ENCODE data around the gene ERBB2. TPM values are rescaled to one million over a fixed set of nuclear protein-coding genes. Genes with fewer than 3 reads are reported as not detected.
A peak's percentile ranks its signal among the peaks of the same experiment; 100 is the strongest.

ERBB2 gene
- polyA plus RNA-seq, 4 donors, result 43.0 to 208 (median 69.7) TPM

DNA sequence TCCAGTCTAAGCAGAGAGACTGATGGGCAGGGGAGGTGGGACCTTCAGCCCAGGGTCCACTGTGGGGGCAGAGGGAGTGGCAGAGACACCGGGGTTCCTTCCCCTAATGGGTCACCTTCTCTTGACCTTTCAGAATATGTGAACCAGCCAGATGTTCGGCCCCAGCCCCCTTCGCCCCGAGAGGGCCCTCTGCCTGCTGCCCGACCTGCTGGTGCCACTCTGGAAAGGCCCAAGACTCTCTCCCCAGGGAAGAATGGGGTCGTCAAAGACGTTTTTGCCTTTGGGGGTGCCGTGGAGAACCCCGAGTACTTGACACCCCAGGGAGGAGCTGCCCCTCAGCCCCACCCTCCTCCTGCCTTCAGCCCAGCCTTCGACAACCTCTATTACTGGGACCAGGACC is 27.7 kb downstream of the ERBB2 start:
- Histone ChIP-seq H3K9me3 (ENCODE audit: control insufficient read depth in 2 of 2, insufficient read depth in 1 of 2, low read depth in 1 of 2, low read length in 1 of 2) (no peaks in the 10 kb centered on the region), H3K4me3 (ENCODE audit: low read depth in 1 of 3, low read length in 3 of 3) (no peak overlapping the region), H3K27ac (ENCODE audit: low read depth in 1 of 3, low read length in 2 of 3) (no peak overlapping the region), H3K36me3 (ENCODE audit: control insufficient read depth in 3 of 3, insufficient read depth in 2 of 3, low read depth in 1 of 3, low read length in 3 of 3) (peaks cover 7 to 72% (median 8%) of the 10 kb centered on the region in 3 donors), H3K27me3 (ENCODE audit: control insufficient read depth in 3 of 3, insufficient read depth in 3 of 3, low read length in 3 of 3) (no peaks in the 10 kb centered on the region), H3K4me1 (ENCODE audit: control insufficient read depth in 3 of 3, insufficient read depth in 2 of 3, low read depth in 1 of 3, low read length in 2 of 3) (peaks cover 0 to 9% (median 6%) of the 10 kb centered on the region in 3 donors)
- 62 to 72% (median 69%) methylated on average over 10 of the region's 10 CpGs for WGBS, 3 donors
- FAIRE-seq (no peak), DNase-seq (no peak)

DNA sequence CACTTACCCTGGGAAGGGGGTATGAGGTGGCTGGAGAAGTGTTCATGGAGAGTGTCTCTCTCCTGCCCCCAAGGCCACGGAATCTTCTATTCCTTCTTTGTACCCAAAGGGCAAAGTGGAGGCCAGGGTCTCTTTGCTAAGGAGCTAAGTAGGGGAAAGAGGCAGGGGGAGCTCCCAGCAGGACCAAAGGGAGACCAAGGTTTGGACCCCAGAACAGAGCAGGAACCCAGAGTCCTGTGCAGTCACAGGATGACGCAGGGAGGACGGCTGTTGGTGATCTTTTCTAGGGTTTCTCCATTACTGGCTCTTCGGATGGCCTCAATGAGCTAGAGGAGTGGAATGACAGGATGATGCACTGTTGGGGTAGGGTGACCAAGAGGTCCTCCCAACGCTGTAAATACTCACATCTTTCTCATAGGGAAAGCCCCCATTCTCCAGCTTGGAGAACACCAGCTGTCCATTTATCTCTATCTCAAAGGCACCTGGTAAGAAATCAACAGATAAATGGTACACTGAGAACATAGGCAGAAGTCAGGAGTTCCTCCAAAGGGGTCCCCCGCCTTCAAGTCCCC is 29.5 kb downstream of the ERBB2 start:
- H3K4me3 ChIP-seq (ENCODE audit: low read depth in 1 of 3, low read length in 3 of 3), result peak overlapping the region; percentile 63 to 86 (median 66)
- 51 to 65% (median 60%) methylated on average over 6 of the region's 6 CpGs for WGBS, 3 donors
- FAIRE-seq (no peak), DNase-seq (no peak)
- peak overlapping the region; percentile 75 to 95 (median 87) for H3K27ac ChIP-seq (ENCODE audit: low read depth in 1 of 3, low read length in 2 of 3)
- no peaks in the 10 kb centered on the region for H3K9me3 ChIP-seq (ENCODE audit: control insufficient read depth in 2 of 2, insufficient read depth in 1 of 2, low read depth in 1 of 2, low read length in 1 of 2)
- no peaks in the 10 kb centered on the region for H3K27me3 ChIP-seq (ENCODE audit: control insufficient read depth in 3 of 3, insufficient read depth in 3 of 3, low read length in 3 of 3)
- H3K36me3 ChIP-seq (ENCODE audit: control insufficient read depth in 3 of 3, insufficient read depth in 2 of 3, low read depth in 1 of 3, low read length in 3 of 3), result peaks cover 7 to 54% (median 8%) of the 10 kb centered on the region in 3 donors
- peaks cover 0 to 9% (median 6%) of the 10 kb centered on the region in 3 donors for H3K4me1 ChIP-seq (ENCODE audit: control insufficient read depth in 3 of 3, insufficient read depth in 2 of 3, low read depth in 1 of 3, low read length in 2 of 3)

DNA sequence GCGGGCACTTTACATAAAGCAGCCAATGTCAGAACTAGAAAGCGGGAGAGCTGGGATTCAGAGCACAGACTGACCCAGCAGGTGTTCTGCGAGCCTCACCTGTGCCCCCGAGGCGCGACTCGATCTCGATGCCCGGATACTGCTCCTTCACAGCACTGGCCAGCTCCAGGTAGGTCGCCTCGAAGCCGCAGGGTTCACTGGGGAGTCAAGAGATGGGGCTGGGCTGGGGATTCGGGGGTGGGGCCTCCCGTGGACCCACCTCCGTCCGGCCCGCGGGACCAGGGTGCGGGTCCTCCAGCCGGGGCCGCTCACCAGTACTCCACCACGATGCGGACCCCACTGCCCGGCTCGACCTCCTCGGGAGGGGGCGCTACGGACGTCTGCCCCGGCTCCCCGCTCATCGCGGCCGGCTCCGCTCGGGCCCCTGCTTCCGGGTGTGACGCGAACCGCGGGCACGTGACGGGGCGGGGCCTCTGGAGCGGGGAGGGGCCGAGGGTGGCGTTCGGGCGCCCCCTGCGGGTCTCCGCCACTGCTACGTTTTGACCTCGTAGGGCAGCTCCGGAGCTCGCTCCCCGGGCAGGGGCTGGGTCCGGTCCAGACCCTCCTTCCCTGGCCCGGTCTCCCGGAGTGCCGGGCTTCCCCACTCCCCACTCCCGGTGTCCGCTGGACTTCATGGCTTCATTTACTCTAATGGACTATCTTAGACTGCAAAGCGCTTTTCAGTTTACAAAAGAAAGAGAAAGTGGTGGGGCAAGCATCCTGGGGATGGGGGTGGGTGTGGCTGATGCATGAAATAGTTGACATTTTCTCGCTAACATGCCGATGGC is 30.4 kb downstream of the ERBB2 start, which contains the start of gene MIEN1:
TSS of gene MIEN1 (minus strand) at position 438 of the 827 bp plus-strand sequence. CDS start at position 401, 37 bp downstream.
- FAIRE-seq (no peak), DNase-seq (peak; percentile 88 to 95)
- H3K4me1 ChIP-seq (ENCODE audit: control insufficient read depth in 3 of 3, insufficient read depth in 2 of 3, low read depth in 1 of 3, low read length in 2 of 3), result peaks cover 0 to 9% (median 6%) of the 10 kb centered on the region in 3 donors
- peak within 1 kb of the TSS; percentile 75 to 95 (median 87) for H3K27ac ChIP-seq (ENCODE audit: low read depth in 1 of 3, low read length in 2 of 3)
- H3K9me3 ChIP-seq (ENCODE audit: control insufficient read depth in 2 of 2, insufficient read depth in 1 of 2, low read depth in 1 of 2, low read length in 1 of 2), result no peaks in the 10 kb centered on the region
- H3K27me3 ChIP-seq (ENCODE audit: control insufficient read depth in 3 of 3, insufficient read depth in 3 of 3, low read length in 3 of 3), result no peaks in the 10 kb centered on the region
- WGBS, 3 donors, result 0 to 1% (median 1%) methylated on average over 55 to 65 of the region's 65 CpGs
- peak within 1 kb of the TSS; percentile 63 to 86 (median 66) for H3K4me3 ChIP-seq (ENCODE audit: low read depth in 1 of 3, low read length in 3 of 3)
- peaks cover 6 to 44% (median 8%) of the 10 kb centered on the region in 3 donors for H3K36me3 ChIP-seq (ENCODE audit: control insufficient read depth in 3 of 3, insufficient read depth in 2 of 3, low read depth in 1 of 3, low read length in 3 of 3)

DNA sequence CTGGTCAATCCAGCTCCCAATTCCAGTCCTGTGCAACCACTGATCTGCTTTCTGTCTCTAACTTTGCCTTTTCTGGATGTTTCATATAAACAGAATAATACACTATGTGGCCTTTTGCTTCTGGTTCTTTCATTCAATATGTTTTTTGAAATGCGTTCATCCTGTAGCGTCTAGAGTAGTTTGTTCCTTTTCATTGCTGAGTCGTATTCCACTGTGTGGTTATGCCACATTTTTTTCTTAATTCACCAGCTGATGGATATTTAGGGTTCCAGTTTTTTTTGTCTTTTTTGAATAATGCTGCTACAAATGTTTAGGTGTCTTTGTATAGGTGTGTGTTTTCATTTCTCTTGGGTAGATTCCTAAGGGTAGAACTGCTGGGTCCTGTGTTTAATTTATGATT is 32.7 kb downstream of the ERBB2 start:
- peaks cover 0 to 23% (median 6%) of the 10 kb centered on the region in 3 donors for H3K4me1 ChIP-seq (ENCODE audit: control insufficient read depth in 3 of 3, insufficient read depth in 2 of 3, low read depth in 1 of 3, low read length in 2 of 3)
- 94 to 98% (median 94%) methylated on average over 3 of the region's 3 CpGs for whole genome bisulfite sequencing, 3 donors
- FAIRE-seq, result no peak
- H3K36me3 ChIP-seq (ENCODE audit: control insufficient read depth in 3 of 3, insufficient read depth in 2 of 3, low read depth in 1 of 3, low read length in 3 of 3), result peaks cover 0 to 22% (median 2%) of the 10 kb centered on the region in 3 donors
- H3K4me3 ChIP-seq (ENCODE audit: low read depth in 1 of 3, low read length in 3 of 3), result no peak overlapping the region
- no peak overlapping the region for H3K27ac ChIP-seq (ENCODE audit: low read depth in 1 of 3, low read length in 2 of 3)
- DNase-seq, result no peak
- H3K27me3 ChIP-seq (ENCODE audit: control insufficient read depth in 3 of 3, insufficient read depth in 3 of 3, low read length in 3 of 3), result no peaks in the 10 kb centered on the region
- H3K9me3 ChIP-seq (ENCODE audit: control insufficient read depth in 2 of 2, insufficient read depth in 1 of 2, low read depth in 1 of 2, low read length in 1 of 2), result no peaks in the 10 kb centered on the region

DNA sequence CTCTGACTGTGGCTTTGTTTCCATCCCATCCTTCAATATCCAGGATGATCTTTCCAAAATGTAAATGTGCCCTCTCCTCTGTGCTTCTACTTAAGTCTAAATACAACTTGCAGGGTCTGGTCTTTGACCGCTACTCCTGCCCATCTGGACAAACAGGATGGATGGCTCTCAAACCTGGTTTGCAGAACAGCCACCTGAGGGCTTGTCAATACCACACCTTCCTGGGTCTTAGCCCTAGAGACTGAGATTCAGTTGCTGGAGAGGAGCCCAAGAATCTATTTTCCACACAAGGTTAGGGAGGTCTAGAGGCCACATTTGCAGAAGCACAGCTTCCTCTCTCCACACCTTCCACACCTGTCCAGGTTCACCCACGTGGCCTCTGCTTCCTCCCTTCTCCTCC is 36.0 kb downstream of the ERBB2 start:
- 16 to 54% (median 41%) methylated on average over 2 of the region's 2 CpGs for WGBS, 3 donors
- DNase-seq (no peak), FAIRE-seq (no peak)
- Histone ChIP-seq H3K27me3 (ENCODE audit: control insufficient read depth in 3 of 3, insufficient read depth in 3 of 3, low read length in 3 of 3) (peaks cover 0 to 8% (median 4%) of the 10 kb centered on the region in 3 donors), H3K27ac (ENCODE audit: low read depth in 1 of 3, low read length in 2 of 3) (peak overlapping the region in 2 of 3 donors; percentile 5 to 27), H3K9me3 (ENCODE audit: control insufficient read depth in 2 of 2, insufficient read depth in 1 of 2, low read depth in 1 of 2, low read length in 1 of 2) (no peaks in the 10 kb centered on the region), H3K4me1 (ENCODE audit: control insufficient read depth in 3 of 3, insufficient read depth in 2 of 3, low read depth in 1 of 3, low read length in 2 of 3) (peaks cover 0 to 24% (median 2%) of the 10 kb centered on the region in 3 donors), H3K4me3 (ENCODE audit: low read depth in 1 of 3, low read length in 3 of 3) (no peak overlapping the region), H3K36me3 (ENCODE audit: control insufficient read depth in 3 of 3, insufficient read depth in 2 of 3, low read depth in 1 of 3, low read length in 3 of 3) (peaks cover 0 to 5% (median 0%) of the 10 kb centered on the region in 3 donors)

DNA sequence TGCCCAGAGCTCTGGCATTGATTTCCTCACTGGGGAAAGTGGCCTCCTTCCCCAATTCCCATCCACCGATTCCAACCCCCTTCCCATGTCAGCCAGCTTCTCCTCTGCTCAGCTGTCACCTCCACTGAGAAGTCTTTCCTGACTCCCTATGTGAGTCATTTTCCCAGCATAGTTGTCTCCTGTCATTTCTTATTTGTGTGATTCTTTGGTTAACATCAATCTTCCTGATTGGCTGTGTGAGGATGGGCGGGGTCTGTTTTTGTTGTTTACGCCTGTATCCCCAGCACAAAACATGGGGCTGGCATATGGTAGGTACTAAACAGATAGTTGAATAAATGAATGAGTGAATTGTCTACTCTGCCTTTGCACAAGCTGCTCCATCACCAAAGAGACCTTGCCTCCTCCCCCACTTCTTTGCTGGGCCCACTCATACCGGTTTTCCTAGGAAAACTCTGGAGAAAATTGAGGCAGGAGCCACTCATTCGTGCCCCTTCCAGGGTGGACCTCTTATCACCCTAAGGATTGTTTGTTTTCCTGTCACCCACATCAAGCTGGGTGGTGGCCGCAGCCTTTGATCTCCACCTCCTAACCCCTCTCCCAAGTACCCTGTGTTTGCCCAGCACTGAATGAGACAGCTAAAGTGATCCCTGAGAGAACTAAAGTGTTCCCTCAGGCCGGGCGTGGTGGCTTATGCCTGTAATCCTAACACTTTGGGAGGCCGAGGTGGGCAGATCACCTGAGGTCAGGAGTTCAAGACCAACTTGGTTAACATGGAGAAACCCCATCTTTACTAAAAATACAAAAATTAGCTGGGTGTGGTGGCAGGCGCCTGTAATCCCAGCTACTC is 36.7 kb downstream of the ERBB2 start:
- peaks cover 0 to 8% (median 4%) of the 10 kb centered on the region in 3 donors for H3K27me3 ChIP-seq (ENCODE audit: control insufficient read depth in 3 of 3, insufficient read depth in 3 of 3, low read length in 3 of 3)
- H3K9me3 ChIP-seq (ENCODE audit: control insufficient read depth in 2 of 2, insufficient read depth in 1 of 2, low read depth in 1 of 2, low read length in 1 of 2), result no peaks in the 10 kb centered on the region
- H3K4me1 ChIP-seq (ENCODE audit: control insufficient read depth in 3 of 3, insufficient read depth in 2 of 3, low read depth in 1 of 3, low read length in 2 of 3), result peaks cover 0 to 30% (median 2%) of the 10 kb centered on the region in 3 donors
- peaks cover 0 to 11% (median 0%) of the 10 kb centered on the region in 3 donors for H3K36me3 ChIP-seq (ENCODE audit: control insufficient read depth in 3 of 3, insufficient read depth in 2 of 3, low read depth in 1 of 3, low read length in 3 of 3)
- 24 to 59% (median 46%) methylated on average over 10 of the region's 10 CpGs for WGBS, 3 donors
- no peak for FAIRE-seq
- peak overlapping the region in 2 of 3 donors; percentile 38 to 83 for H3K4me3 ChIP-seq (ENCODE audit: low read depth in 1 of 3, low read length in 3 of 3)
- peak in 1 of 2 donors; percentile 28 for DNase-seq
- peak overlapping the region; percentile 41 to 98 (median 69) for H3K27ac ChIP-seq (ENCODE audit: low read depth in 1 of 3, low read length in 2 of 3)

DNA sequence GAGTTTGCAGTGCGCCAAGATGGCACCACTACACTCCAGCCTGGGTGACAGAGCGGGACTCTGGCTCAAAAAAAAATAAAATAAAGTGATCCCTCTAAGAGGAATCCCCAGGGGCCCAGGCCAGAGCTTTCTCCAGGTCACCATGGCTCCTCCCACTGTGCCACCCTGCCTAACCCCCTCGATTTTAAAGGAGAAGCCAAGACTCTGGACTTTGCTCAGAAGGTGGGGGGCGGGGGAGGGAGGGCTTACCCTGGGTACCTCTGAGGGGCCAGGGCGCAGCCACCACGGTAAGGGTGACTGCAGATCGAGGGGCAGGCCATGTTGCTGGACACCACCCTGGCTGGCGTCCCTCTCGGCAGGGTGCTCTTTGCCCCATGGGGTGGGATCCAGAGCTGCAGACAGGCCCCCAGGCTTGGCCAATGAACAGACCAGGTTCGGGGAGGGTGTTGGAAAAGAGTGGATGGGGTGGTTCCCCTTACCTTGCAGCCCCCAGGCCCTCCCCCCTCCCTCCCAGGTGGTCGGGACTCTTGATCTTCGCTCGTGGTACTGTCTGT is 37.4 kb downstream of the ERBB2 start:
- Histone ChIP-seq H3K27ac (ENCODE audit: low read depth in 1 of 3, low read length in 2 of 3) (peak overlapping the region; percentile 63 to 98 (median 94)), H3K27me3 (ENCODE audit: control insufficient read depth in 3 of 3, insufficient read depth in 3 of 3, low read length in 3 of 3) (peaks cover 0 to 8% (median 4%) of the 10 kb centered on the region in 3 donors), H3K9me3 (ENCODE audit: control insufficient read depth in 2 of 2, insufficient read depth in 1 of 2, low read depth in 1 of 2, low read length in 1 of 2) (no peaks in the 10 kb centered on the region), H3K4me3 (ENCODE audit: low read depth in 1 of 3, low read length in 3 of 3) (peak overlapping the region in 2 of 3 donors; percentile 38 to 83), H3K4me1 (ENCODE audit: control insufficient read depth in 3 of 3, insufficient read depth in 2 of 3, low read depth in 1 of 3, low read length in 2 of 3) (peaks cover 0 to 31% (median 2%) of the 10 kb centered on the region in 3 donors), H3K36me3 (ENCODE audit: control insufficient read depth in 3 of 3, insufficient read depth in 2 of 3, low read depth in 1 of 3, low read length in 3 of 3) (peaks cover 0 to 17% (median 0%) of the 10 kb centered on the region in 3 donors)
- FAIRE-seq (no peak), DNase-seq (peak; percentile 77 to 92)
- WGBS, 3 donors, result 3 to 41% (median 32%) methylated on average over 12 to 13 of the region's 13 CpGs
